Hematopoietic multipotent progenitor cell treated with erythropoietin and hydrocortisone succinate and interleukin-3 and kit ligand, for 15 days (in vitro differentiated cells): ENCODE results near the gene COX7A2L.

Experiments
- DNase-seq: peaks from one replicate; pipeline ENCODE4 v3.0.0-alpha.2; 2015; ENCODE audit warnings: low spot score

The COX7A2L gene

GRCh38 chr2:42317486-42317885, 43.5 kb downstream of the COX7A2L start:
- DNase-seq: no peak

- DNase-seq: no peak
Measured at GRCh38 chr2:42316910-42317309, 44.1 kb downstream of the COX7A2L start.

- no peak for DNase-seq
Measured at GRCh38 chr2:42315844-42316470, 45.1 kb downstream of the COX7A2L start.

GRCh38 chr2:42314892-42315468, 46.0 kb downstream of the COX7A2L start:
- DNase-seq: no peak

GRCh38 chr2:42312106-42312505, 48.9 kb downstream of the COX7A2L start:
- DNase-seq: no peak

- no peak for DNase-seq
Measured at GRCh38 chr2:42310007-42310515, 51.0 kb downstream of the COX7A2L start.

GRCh38 chr2:42309366-42309765, 51.7 kb downstream of the COX7A2L start:
- DNase-seq: no peak

- DNase-seq: no peak
Measured at GRCh38 chr2:42307180-42307579, 53.8 kb downstream of the COX7A2L start.

GRCh38 chr2:42304059-42304713, 56.8 kb downstream of the COX7A2L start:
- DNase-seq: no peak

GRCh38 chr2:42303252-42303651, 57.8 kb downstream of the COX7A2L start:
- DNase-seq: no peak

GRCh38 chr2:42300527-42300926, 60.5 kb downstream of the COX7A2L start:
- DNase-seq: no peak
